Tibial nerve (tissue), 4 donors: ENCODE data around the gene XAGE3.

Experiments used
- CTCF ChIP-seq, 5 experiments: fragments of 200-600 bp in 3 of 5; fragments of 450-650 bp in 2 of 5; sonication (generic) in 3 of 5; IDR thresholded peaks; one replicate each; pipeline ENCODE4 v1.5.1; 2016 to 2019; ENCODE audit warnings: antibody characterized with exemption in 5 of 5, mild to moderate bottlenecking in 3 of 5, moderate library complexity in 2 of 5
- EP300 ChIP-seq, 2 donors: sonication (generic); formaldehyde crosslinking; IDR thresholded peaks; one replicate each; pipeline ENCODE4 v1.6.1; 2017; ENCODE audit warnings: antibody characterized with exemption in 2 of 2, mild to moderate bottlenecking in 1 of 2
- POLR2A ChIP-seq, 2 donors: fragments of 450-650 bp; IDR thresholded peaks; one replicate each; pipeline ENCODE4 v1.6.1; 2017; ENCODE audit warnings: antibody characterized with exemption in 2 of 2, mild to moderate bottlenecking in 2 of 2, moderate library complexity in 2 of 2

DNA sequence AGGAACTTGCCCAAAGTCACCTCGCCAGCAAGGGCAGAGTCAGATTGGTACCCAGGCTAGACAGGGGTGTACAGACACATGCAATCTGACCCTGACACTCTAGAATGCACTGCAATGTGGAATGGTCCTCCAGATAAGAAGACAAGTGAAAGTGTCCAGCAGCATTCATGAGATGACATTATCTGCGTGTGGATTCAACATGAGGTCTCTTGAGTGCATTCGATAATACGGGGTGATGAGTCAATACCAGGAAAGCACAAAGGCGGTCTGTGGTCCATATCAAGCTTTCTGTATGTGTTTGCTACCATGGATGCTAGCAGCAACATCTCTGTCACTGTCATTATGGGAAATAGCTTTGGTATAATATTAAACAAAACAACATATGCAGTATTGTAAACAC is 6.8 kb upstream of the XAGE3 start:
- TF ChIP-seq CTCF (IDR thresholded peaks at IDR 0.05) (no peak), POLR2A (IDR thresholded peaks at IDR 0.05) (no peak), EP300 (IDR thresholded peaks at IDR 0.05) (no peak)
